Endodermal cell (in vitro differentiated cells): Measurements from ENCODE around the gene NUDT8. TPM values are rescaled to one million over a fixed set of nuclear protein-coding genes. Genes with fewer than 3 reads are reported as not detected.
"Not testable (repeated sequence)": the region's sequence is repeated elsewhere in the genome, so short reads cannot be mapped to it uniquely, and the experiment has no call there.

Experiments
- DNase-seq: peaks from one replicate; pipeline ENCODE4 v3.0.0-alpha.2; 2017
- H3K27ac ChIP-seq: 2 replicates; pipeline ENCODE4 v1.5.1; 2013; ENCODE audit warnings: mild to moderate bottlenecking, low read depth, low read length, moderate library complexity
- H3K27me3 ChIP-seq: 2 replicates; pipeline ENCODE4 v1.6.1; 2013; ENCODE audit warnings: mild to moderate bottlenecking, low read length, moderate library complexity; ENCODE audit not compliant: insufficient read depth, control insufficient read depth, poor library complexity, severe bottlenecking
- H3K36me3 ChIP-seq: 2 replicates; pipeline ENCODE4 v1.7.0; 2013; ENCODE audit warnings: mild to moderate bottlenecking, low read length, moderate library complexity; ENCODE audit not compliant: control insufficient read depth, insufficient read depth
- H3K4me1 ChIP-seq: one replicate; pipeline ENCODE4 v1.7.0; 2013; ENCODE audit warnings: low read length; ENCODE audit not compliant: control insufficient read depth, insufficient read depth
- H3K4me3 ChIP-seq: 2 replicates; pipeline ENCODE4 v1.5.1; 2013; ENCODE audit warnings: mild to moderate bottlenecking, low read length, moderate library complexity
- H3K9ac ChIP-seq: 2 replicates; pipeline ENCODE4 v1.6.1; 2013; ENCODE audit warnings: mild to moderate bottlenecking, low read length, moderate library complexity; ENCODE audit not compliant: poor library complexity, severe bottlenecking; ENCODE audit errors: extremely low read depth
- H3K9me3 ChIP-seq: 2 replicates; pipeline ENCODE4 v1.6.1; 2013; ENCODE audit warnings: mild to moderate bottlenecking, low read length, moderate library complexity; ENCODE audit not compliant: control insufficient read depth
- H3K27ac Mint-ChIP-seq: 2 replicates; pipeline ENCODE4 v1.8.0; 2020; ENCODE audit warnings: mixed read lengths
- H3K27me3 Mint-ChIP-seq: 2 replicates; pipeline ENCODE4 v1.8.0; 2021; ENCODE audit warnings: mild to moderate bottlenecking, mixed read lengths; ENCODE audit not compliant: insufficient read depth
- H3K36me3 Mint-ChIP-seq: 2 replicates; pipeline ENCODE4 v1.8.0; 2020; ENCODE audit warnings: low read depth, mixed read lengths
- H3K4me1 Mint-ChIP-seq: 2 replicates; pipeline ENCODE4 v1.8.0; 2020; ENCODE audit warnings: mixed read lengths
- H3K4me3 Mint-ChIP-seq: 2 replicates; pipeline ENCODE4 v1.8.0; 2020; ENCODE audit warnings: mild to moderate bottlenecking, moderate library complexity, mixed read lengths
- H3K9me3 Mint-ChIP-seq: 2 replicates; pipeline ENCODE4 v1.8.0; 2020; ENCODE audit warnings: mild to moderate bottlenecking, mixed read lengths
- CTCF ChIP-seq: fragments of 200-600 bp; sonication (generic); conservative IDR thresholded peaks from 2 replicates; pipeline ENCODE4 v1.5.0; 2021; ENCODE audit warnings: antibody characterized with exemption, mild to moderate bottlenecking
- WGBS, 2 experiments: methylation state at CpG; one replicate each; pipeline versions ENCODE4 v1.1.5 to v1.1.7; 2013; ENCODE audit warnings: missing lambda C conversion rate in 2 of 2, mixed read lengths in 1 of 2; ENCODE audit not compliant: insufficient coverage in 1 of 2, insufficient read length in 1 of 2; 5-methylcytosine and 5-hydroxymethylcytosine counted together
- total RNA-seq, 2 donors: library from RNA; stranded (reverse); fragmentation: NEBNext Ultra II Directional in 1 of 2; extraction: Animal tissue kit (Norgen Biotek cat#: 25700) in 1 of 2; gene quantifications; 2 replicates in 1 of 2; 3 replicates in 1 of 2; pipeline ENCODE4 v1.2.1, GENCODE V29; 2021

NUDT8 gene
- total RNA-seq, 2 donors from 2014 or later = 9.5 to 13.1 TPM

DNA sequence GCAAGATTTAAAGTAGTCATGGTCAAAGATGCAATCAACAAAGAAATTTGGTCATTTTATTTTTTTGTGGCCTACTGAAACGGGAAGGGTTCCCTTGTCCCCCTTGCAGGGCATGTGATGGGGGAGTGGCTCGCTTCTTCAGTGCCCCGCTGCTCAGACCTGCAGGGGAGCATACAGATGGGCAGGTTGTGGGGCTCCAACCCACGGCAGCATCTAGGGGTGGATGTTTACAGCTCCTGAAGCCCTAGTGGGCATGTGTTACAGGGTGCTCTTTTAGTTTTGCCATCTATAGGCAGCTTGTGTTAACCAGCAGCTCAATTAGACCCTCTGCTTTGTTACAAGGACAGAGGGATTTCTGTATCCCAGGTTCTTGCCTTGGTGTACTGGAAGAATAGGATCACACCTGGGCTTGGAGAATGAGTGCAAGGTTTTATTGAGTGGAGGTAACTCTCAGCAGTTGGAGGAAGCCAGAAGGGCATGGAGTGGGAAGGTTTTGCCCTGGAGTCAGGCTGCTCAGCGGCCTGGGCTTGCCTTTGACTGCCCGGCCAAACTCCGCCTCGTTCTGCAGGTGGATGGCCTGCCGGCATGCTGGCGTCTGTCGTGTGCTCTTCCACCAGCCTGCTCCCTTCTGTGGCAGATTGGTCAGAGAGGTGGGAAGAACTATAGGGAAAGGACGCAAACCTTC lies 36.7 kb downstream of the NUDT8 start:
- H3K27me3 ChIP-seq = no peaks in the 10 kb centered on the region
- no peak overlapping the region for H3K4me3 Mint-ChIP-seq
- H3K36me3 ChIP-seq = peaks cover 4% of the 10 kb centered on the region
- H3K36me3 Mint-ChIP-seq = peaks cover 12% of the 10 kb centered on the region
- no peaks in the 10 kb centered on the region for H3K27me3 Mint-ChIP-seq
- peaks cover 15% of the 10 kb centered on the region for H3K9me3 Mint-ChIP-seq
- H3K4me1 ChIP-seq = no peaks in the 10 kb centered on the region
- H3K4me1 Mint-ChIP-seq = no peaks in the 10 kb centered on the region
- H3K9ac ChIP-seq = no peak overlapping the region
- no peak overlapping the region for H3K27ac ChIP-seq
- H3K9me3 ChIP-seq = peaks cover 13% of the 10 kb centered on the region
- H3K4me3 ChIP-seq = no peak overlapping the region
- no peak for TF ChIP-seq CTCF
- no peak for DNase-seq
- H3K27ac Mint-ChIP-seq = no peak overlapping the region
- 82 to 84% methylated on average over 8 to 12 of the region's 12 CpGs for WGBS, 2 experiments

DNA sequence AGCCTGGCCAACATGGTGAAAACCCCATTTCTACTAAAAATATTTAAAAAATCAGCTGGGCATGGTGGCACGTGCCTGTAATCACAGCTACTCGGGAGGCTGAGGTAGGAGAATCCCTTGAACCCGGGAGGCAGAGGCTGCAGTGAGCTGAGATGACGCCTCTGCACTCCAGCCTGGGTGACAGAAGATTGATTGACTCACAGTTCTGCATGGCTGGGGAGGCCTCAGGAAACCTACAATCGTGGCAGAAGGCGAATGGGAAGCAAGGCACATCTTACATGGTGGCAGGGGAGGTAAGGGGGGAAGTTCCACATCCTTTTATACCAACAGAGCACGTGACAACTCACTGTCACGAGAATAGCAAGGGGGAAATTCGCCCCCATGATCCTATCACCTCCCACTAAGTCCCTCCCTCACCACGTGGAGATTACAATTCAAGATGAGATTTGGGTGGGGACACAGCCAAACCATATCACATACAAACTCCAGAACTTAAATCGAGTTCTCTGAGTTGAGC lies 40.8 kb downstream of the NUDT8 start:
- H3K27ac ChIP-seq, DNase-seq, H3K4me1 ChIP-seq, H3K27ac Mint-ChIP-seq, H3K4me3 Mint-ChIP-seq, H3K27me3 Mint-ChIP-seq, H3K27me3 ChIP-seq, H3K9me3 Mint-ChIP-seq, H3K9ac ChIP-seq, H3K9me3 ChIP-seq, H3K4me3 ChIP-seq: not testable (repeated sequence)
- Mint-ChIP-seq H3K36me3 (peaks cover 49% of the 10 kb centered on the region), H3K4me1 (peaks cover 16% of the 10 kb centered on the region)
- H3K36me3 ChIP-seq = peaks cover 40% of the 10 kb centered on the region
- 93 to 95% methylated on average over 6 to 7 of the region's 11 CpGs for WGBS, 2 experiments

DNA sequence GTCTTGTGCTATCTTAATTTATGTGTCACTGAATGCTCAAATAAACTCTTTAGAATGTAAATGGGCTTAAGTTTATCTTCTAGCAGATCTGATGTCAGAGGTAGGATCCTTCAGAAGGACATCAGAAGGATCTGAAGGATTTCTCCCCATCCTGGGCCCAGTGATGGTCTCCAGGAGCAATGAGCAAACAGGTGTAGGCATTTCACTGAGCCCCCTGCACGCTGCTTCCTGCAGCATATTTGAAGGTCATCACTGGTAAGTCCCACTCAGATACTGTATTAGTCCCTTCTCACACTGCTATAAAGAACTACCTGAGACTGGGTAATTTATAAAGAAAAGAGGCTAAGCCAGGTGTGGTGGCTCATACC lies 41.6 kb downstream of the NUDT8 start:
- H3K36me3 ChIP-seq = peaks cover 40% of the 10 kb centered on the region
- peaks cover 18% of the 10 kb centered on the region for H3K4me1 Mint-ChIP-seq
- no peak for DNase-seq
- no peak overlapping the region for H3K27ac Mint-ChIP-seq
- no peak overlapping the region for H3K27ac ChIP-seq
- no peak overlapping the region for H3K9ac ChIP-seq
- WGBS, 2 experiments = 83 to 100% methylated on average over 1 of the region's 1 CpG
- H3K4me3 Mint-ChIP-seq = no peak overlapping the region
- H3K27me3 ChIP-seq = no peaks in the 10 kb centered on the region
- H3K4me1 ChIP-seq = no peaks in the 10 kb centered on the region
- no peaks in the 10 kb centered on the region for H3K27me3 Mint-ChIP-seq
- H3K36me3 Mint-ChIP-seq = peaks cover 49% of the 10 kb centered on the region
- no peak for TF ChIP-seq CTCF
- peaks cover 3% of the 10 kb centered on the region for H3K9me3 Mint-ChIP-seq
- no peaks in the 10 kb centered on the region for H3K9me3 ChIP-seq
- H3K4me3 ChIP-seq = no peak overlapping the region
